ENCODE measurements around the gene PON3.
"Not testable (repeated sequence)": the region's sequence is repeated elsewhere in the genome, so short reads cannot be mapped to it uniquely, and the experiment has no call there.

Gene PON3

DNA sequence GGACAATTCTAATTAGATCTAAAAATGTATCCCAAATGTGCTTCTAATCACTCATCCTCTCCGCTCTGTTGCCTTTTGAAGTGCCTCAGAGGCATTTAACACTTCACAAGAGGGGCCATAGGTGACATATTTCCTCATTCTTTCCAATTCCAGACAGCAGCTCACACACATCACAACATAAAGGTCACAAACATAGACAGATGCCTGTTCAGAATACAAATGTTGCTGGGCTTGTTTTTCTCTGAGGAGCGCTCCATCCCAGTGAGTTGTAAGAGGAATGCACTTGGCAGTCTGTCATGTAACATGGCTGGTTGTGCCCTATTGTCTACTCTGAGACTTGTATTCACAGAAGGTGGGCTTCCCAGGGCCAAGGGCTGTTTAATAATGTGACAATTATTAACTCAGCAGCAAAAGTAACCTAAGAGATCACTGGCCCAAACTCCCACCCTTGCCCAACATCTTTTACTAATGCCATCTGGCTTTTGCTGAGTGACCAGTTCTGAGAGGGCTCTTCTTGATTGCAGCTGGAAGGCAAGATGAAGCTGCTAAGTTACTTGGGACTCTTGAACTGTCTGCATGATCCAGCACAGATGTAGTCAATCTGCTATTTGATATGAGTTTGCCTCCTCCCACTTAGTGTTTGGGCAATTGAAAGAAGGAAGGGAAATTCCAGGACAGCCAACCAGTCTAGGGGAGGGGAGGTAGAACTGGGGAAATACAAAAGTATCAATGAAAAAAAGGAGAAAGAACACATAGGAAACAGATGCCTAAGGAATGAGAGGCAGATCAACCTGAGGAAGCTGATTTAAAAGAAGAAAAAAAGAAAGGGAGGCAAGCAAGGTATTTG, 25.0 kb upstream of the PON3 start:
- DNase-seq (ENCODE audit: low read depth, low spot score) = no peak
- no peak overlapping the region for H3K4me3 ChIP-seq (ENCODE audit: low read length)

DNA sequence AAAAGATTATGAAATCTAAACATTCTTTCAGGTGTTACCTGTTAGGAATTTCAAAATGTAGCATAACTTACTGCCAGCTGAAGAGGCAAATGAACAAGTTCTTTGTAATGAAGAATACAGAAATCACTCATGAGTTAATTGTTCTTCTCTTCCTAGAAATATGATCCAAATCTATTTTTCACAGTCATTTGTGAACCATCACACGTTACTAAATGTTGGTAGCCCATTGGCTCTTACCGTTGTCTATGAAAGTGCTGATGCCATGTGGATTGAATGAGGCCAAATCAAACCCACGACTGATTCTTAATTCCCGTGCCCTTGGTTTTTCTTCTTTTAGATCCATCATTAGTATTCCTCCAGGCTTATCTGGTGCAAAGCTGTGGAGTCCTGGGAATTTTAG, 15.9 kb upstream of the PON3 start:
- DNase-seq (ENCODE audit: low read depth, low spot score) = no peak
- no peak overlapping the region for H3K4me3 ChIP-seq (ENCODE audit: low read length)

- DNase-seq (ENCODE audit: low read depth, low spot score) = no peak
- no peak overlapping the region for H3K4me3 ChIP-seq (ENCODE audit: low read length)
Observed at GRCh38 chr7:95411666-95412065, 15.5 kb upstream of the PON3 start.

DNA sequence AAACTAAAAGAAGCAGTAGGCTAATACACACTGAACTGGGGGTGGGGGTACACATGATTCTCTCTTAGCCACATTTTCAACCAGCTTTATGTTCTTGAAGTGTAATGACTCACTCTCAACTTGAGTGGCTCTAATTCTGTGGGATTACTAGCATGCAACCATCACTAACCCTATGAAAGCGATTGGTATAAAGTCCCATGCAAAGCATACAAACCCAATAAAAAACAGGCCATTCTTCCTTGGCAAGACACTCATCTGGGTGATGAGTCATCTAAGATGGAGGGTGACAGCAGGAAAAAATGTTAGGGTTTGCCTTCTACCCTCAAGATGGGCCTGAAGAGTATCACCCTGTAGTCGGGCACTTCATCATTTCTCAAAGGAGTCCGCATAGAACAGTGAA, 14.9 kb upstream of the PON3 start:
- no peak for DNase-seq (ENCODE audit: low read depth, low spot score)

DNA sequence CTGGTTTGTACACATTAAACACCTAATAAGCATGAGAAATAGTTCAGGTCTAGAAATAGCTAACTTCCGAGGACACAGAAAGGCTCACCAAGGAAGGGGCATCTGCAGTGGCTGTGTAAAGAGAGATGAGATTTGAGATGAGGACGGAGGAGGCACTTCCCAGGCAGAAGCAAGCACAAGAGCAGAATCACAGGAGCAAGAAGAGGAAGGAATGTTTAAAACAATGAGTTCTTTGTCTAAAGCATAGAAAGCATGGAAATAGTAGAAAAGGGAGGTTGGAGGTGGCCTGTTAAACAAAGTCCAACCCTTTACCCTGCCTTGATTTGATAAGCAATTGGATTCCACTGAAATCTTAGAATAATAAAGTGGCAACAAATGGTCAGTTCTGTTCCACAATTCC, 11.6 kb upstream of the PON3 start:
- no peak overlapping the region for H3K4me3 ChIP-seq (ENCODE audit: low read length)
- no peak for DNase-seq (ENCODE audit: low read depth, low spot score)

More for the DNA sequence above, 14.9 kb upstream of the PON3 start:
- H3K4me3 ChIP-seq (ENCODE audit: low read length) = no peak overlapping the region

DNA sequence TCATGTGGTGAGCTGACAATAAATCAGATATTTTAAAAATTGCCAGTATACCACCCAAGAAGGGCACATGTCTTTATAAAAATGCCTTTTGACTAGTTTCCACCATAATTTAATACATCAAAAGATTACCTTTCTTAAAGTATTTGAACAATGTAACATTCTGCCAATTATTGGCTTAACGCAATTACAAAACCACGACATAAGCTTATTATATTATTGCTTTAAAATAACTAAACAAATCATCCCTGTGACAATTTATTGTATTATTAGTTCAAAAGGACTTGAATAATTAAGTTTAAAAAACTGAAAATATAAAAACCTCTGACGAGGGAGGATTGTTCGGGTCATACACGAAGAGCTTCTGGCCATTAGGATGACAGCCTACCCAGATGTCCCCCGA, 9.6 kb upstream of the PON3 start:
- no peak for DNase-seq (ENCODE audit: low read depth, low spot score)

GRCh38 chr7:95405208-95405607, 9.0 kb upstream of the PON3 start:
- no peak overlapping the region for H3K4me3 ChIP-seq (ENCODE audit: low read length)
- no peak for DNase-seq (ENCODE audit: low read depth, low spot score)

More for the DNA sequence above, 9.6 kb upstream of the PON3 start:
- H3K4me3 ChIP-seq (ENCODE audit: low read length) = no peak overlapping the region

DNA sequence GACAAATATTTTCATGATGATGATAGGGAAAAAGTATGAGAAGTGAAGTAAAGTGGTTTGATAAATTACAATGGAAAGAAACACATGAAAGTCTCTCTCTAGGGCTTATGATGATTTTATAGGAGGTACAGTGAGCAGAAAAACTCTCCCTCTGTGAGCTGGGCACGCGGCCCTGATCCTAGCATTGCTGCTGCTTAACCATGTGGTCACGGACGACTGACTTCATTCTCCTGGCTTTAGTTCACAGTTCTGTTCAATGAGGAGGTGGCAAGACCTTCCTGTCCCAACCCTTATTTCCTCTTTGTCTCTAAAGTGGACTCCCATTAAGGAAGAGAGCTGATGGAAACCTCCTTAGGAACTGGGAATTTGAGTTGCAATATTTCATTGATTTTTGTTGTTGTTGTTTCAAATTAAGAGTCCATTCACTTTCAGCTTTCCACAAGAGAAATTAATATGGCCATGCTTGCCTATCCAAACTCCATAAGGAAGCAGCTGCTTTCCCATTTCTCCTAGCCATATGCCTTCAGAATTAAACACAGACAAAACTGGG, 8.2 kb upstream of the PON3 start:
- no peak overlapping the region for H3K4me3 ChIP-seq (ENCODE audit: low read length)
- DNase-seq (ENCODE audit: low read depth, low spot score) = no peak

GRCh38 chr7:95398155-95398940, 2.2 kb upstream of the PON3 start:
- no peak for DNase-seq (ENCODE audit: low read depth, low spot score)
- H3K4me3 ChIP-seq (ENCODE audit: low read length) = no peak overlapping the region

DNA sequence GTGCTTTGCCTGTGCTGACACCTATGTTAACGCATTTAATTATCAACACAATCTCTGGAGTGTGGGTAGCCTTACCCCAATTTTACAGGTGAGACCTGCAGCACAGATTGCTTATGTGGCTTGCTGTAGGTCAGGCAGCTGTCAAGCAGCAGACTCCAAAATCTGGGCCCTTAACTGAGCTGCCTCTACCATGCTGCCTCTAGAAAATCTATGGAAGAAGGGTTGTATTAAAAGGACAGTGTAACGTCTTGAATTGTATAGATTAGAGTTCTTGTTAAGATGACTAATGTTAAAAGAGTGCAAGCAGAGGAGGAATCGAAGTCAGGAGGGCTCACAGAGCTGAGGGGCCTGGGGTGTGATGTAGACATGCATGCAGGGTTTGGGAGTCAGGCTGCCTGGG, 1.2 kb upstream of the PON3 start:
- DNase-seq (ENCODE audit: low read depth, low spot score) = no peak
- no peak overlapping the region for H3K4me3 ChIP-seq (ENCODE audit: low read length)

GRCh38 chr7:95395755-95396135, 430 bp downstream of the PON3 start:
- no peak overlapping the region for H3K4me3 ChIP-seq (ENCODE audit: low read length)

DNA sequence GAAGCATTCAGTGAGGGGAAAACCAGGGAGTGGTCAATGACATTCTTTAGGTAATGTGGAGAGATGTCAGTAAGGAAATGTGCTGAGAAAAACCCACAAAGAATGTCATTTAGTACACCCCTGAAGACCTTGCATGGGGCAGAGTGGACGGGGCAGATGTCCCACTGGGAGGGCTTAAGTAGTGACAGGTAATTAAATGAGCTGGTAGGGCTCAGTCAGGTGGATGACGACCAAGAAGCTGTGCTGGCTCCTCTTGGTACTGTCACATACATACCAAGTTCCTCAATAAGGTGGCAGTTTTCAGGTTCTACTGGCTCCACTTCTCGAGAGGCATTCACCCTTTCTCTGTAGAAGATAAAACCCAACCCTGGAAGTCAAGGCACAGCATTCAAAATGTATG, 1.8 kb downstream of the PON3 start:
- H3K4me3 ChIP-seq (ENCODE audit: low read length) = no peak overlapping the region
- no peak for DNase-seq (ENCODE audit: low read depth, low spot score)

More at GRCh38 chr7:95395755-95396135, 430 bp downstream of the PON3 start:
- DNase-seq (ENCODE audit: low read depth, low spot score) = no peak

- DNase-seq (ENCODE audit: low read depth, low spot score) = no peak
- no peak overlapping the region for H3K4me3 ChIP-seq (ENCODE audit: low read length)
Observed at GRCh38 chr7:95391761-95392160, 4.4 kb downstream of the PON3 start.

DNA sequence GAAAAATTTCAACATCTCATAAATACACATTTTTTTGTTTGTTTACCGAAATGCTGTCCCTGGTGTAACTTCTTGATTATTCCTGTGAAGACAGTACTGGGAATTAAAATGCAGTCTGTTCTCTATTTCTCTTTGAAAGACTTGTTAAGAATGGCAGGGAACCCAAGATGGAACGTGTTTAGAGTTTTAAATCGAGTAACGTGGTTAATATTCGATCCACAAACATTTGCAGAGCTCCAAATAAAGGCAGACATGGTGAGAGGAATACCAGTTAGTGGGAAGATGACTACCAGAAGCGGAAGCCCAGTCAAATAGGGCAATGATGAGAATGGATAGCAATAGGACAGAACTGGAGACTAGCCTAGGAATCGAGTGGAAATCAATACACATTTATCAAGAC, 6.7 kb downstream of the PON3 start:
- DNase-seq (ENCODE audit: low read depth, low spot score) = no peak
- H3K4me3 ChIP-seq (ENCODE audit: low read length) = no peak overlapping the region

DNA sequence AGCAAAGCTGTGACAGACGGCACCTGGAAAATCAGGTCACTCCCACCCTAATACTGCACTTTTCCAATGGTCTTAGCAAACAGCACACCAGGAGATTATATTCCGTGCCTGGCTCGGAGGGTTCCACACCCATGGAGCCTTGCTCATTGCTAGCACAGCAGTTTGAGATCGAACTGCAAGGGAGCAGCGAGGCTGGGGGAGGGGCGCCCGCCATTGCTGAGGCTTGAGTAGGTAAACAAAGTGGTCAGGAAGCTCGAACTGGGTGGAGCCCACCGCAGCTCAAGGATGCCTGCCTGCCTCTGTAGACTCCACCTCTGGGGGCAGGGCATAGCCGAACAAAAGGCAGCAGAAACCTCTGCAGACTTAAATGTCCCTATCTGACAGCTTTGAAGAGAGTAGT, 16.7 kb downstream of the PON3 start:
- not testable (repeated sequence) for DNase-seq (ENCODE audit: low read depth, low spot score); H3K4me3 ChIP-seq (ENCODE audit: low read length)

DNA sequence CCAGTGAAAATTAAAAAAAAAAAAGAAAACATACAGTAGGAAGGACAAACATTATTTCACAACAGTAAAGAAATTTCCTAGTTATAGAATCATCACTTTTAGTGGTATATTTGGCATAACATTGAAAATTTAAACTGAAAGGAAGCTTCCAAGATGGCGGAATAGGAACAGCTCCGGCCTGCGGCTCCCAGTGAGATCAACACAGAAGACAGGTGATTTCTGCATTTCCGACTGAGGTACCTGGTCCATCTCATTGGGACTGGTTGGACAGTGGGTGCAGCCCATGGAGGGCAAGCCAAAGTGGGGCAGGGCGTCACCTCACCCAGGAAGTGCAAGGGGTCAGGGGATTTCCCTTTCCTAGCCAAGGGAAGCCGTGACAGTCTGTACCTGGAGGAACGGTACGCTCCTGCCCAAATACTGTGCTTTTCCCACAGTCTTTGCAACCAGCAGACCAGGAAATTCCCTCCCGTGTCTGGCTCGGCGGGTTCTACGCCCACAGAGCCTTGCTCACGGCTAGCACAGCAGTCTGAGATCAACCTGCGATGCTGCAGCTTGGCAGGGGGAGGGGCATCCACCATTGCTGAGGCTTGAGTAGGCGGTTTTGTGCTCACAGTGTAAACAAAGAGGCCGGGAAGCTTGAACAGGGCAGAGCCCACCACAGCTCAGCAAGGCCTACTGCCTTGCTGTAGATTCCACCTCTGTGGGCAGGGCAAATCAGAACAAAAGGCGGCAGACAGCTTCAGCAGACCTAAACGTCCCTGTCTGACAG, 19.4 kb downstream of the PON3 start:
- H3K4me3 ChIP-seq (ENCODE audit: low read length) = no peak overlapping the region
- no peak for DNase-seq (ENCODE audit: low read depth, low spot score)

DNA sequence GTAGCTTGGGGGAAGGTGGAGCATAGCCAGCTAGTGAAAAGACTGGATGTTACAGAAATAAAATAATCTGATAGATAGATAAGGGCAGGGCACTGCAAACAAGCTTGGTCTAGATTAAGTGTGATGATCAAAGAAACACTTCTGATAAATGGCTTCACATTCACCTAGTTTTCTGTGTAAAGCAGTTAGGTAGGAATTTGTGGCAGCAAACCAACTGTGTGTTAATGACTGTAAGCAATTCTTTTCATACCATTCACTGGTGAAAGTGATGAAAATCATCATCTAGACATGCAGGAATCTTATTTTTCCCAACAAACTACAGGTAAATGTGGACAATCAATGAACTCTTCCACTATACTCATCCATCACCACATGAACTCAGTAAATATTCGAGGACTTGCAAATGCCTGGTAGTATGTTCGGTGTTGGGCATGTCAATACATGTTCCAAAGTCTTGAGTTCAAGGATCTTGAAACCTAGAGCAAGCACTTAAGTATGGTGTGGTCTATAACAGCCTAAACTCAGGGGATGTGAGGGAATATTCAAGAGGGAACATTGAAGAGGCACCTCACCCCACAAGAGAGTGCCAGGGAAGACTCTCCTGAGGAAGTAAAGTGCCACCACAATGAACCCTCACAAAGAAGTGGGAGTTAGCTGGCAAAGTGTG, 20.5 kb downstream of the PON3 start:
- H3K4me3 ChIP-seq (ENCODE audit: low read length) = no peak overlapping the region
- DNase-seq (ENCODE audit: low read depth, low spot score) = no peak

- no peak for DNase-seq (ENCODE audit: low read depth, low spot score)
Observed at GRCh38 chr7:95373323-95373722, 22.9 kb downstream of the PON3 start.

DNA sequence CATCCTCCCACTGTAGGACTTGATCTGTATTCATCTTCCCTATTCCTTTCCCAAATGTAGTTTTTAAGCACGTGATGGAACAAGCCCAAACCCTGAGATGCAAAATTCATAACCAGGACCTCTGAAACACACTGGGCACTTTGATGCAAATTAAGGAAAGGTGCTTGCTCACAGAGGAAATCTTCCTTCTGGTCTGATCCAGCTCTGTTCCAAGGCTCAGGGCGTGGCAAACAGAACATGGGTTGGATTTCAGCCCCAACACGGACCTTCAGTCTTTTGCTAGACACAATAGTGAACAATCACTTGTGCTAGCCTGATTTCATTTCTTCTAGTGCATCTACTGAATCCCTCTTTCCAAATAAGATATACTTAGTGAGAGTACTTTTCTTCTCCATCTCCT, 27.9 kb downstream of the PON3 start:
- DNase-seq (ENCODE audit: low read depth, low spot score) = no peak
- no peak overlapping the region for H3K4me3 ChIP-seq (ENCODE audit: low read length)

More at GRCh38 chr7:95373323-95373722, 22.9 kb downstream of the PON3 start:
- no peak overlapping the region for H3K4me3 ChIP-seq (ENCODE audit: low read length)
